ENCODE measurements around the gene SPAAR. TPM values are rescaled to one million over a fixed set of nuclear protein-coding genes. Genes with fewer than 3 reads are reported as not detected.

Gene SPAAR
- total RNA-seq, 1 donor from 2014 or later, result not detected

GRCh38 chr9:35864695-35865255 lies 44.5 kb upstream of the SPAAR start:
- H3K27ac Mint-ChIP-seq, result no peak overlapping the region
- H3K4me3 Mint-ChIP-seq (ENCODE audit: low read depth), result no peak overlapping the region
- H3K27me3 Mint-ChIP-seq, result peaks cover 39% of the 10 kb centered on the region
- H3K4me1 Mint-ChIP-seq (ENCODE audit: low read depth), result peaks cover 3% of the 10 kb centered on the region
- H3K9me3 Mint-ChIP-seq (ENCODE audit: low read depth), result no peaks in the 10 kb centered on the region
- TF ChIP-seq CTCF (IDR thresholded peaks at IDR 0.05; ENCODE audit: unreplicated experiment), result no peak
- DNase-seq (ENCODE audit: low spot score, unreplicated experiment), result no peak
- H3K36me3 Mint-ChIP-seq (ENCODE audit: insufficient read depth), result no peaks in the 10 kb centered on the region

GRCh38 chr9:35867538-35867937 lies 41.8 kb upstream of the SPAAR start:
- H3K4me1 Mint-ChIP-seq (ENCODE audit: low read depth), result peaks cover 3% of the 10 kb centered on the region
- H3K9me3 Mint-ChIP-seq (ENCODE audit: low read depth), result no peaks in the 10 kb centered on the region
- no peak for TF ChIP-seq CTCF (IDR thresholded peaks at IDR 0.05; ENCODE audit: unreplicated experiment)
- peaks cover 15% of the 10 kb centered on the region for H3K27me3 Mint-ChIP-seq
- H3K4me3 Mint-ChIP-seq (ENCODE audit: low read depth), result no peak overlapping the region
- H3K27ac Mint-ChIP-seq, result no peak overlapping the region
- H3K36me3 Mint-ChIP-seq (ENCODE audit: insufficient read depth), result no peaks in the 10 kb centered on the region
- DNase-seq (ENCODE audit: low spot score, unreplicated experiment), result no peak

- Mint-ChIP-seq H3K4me3 (ENCODE audit: low read depth) (no peak overlapping the region), H3K36me3 (ENCODE audit: insufficient read depth) (no peaks in the 10 kb centered on the region), H3K9me3 (ENCODE audit: low read depth) (no peaks in the 10 kb centered on the region), H3K27ac (no peak overlapping the region), H3K4me1 (ENCODE audit: low read depth) (no peaks in the 10 kb centered on the region), H3K27me3 (peaks cover 11% of the 10 kb centered on the region)
- no peak for TF ChIP-seq CTCF (IDR thresholded peaks at IDR 0.05; ENCODE audit: unreplicated experiment)
- no peak for DNase-seq (ENCODE audit: low spot score, unreplicated experiment)
Observed at GRCh38 chr9:35868933-35869332, 40.4 kb upstream of the SPAAR start.

GRCh38 chr9:35869621-35870216 lies 39.6 kb upstream of the SPAAR start:
- no peaks in the 10 kb centered on the region for H3K9me3 Mint-ChIP-seq (ENCODE audit: low read depth)
- H3K36me3 Mint-ChIP-seq (ENCODE audit: insufficient read depth), result no peaks in the 10 kb centered on the region
- H3K27me3 Mint-ChIP-seq, result peaks cover 6% of the 10 kb centered on the region
- no peaks in the 10 kb centered on the region for H3K4me1 Mint-ChIP-seq (ENCODE audit: low read depth)
- H3K4me3 Mint-ChIP-seq (ENCODE audit: low read depth), result no peak overlapping the region
- DNase-seq (ENCODE audit: low spot score, unreplicated experiment), result no peak
- TF ChIP-seq CTCF (IDR thresholded peaks at IDR 0.05; ENCODE audit: unreplicated experiment), result no peak
- H3K27ac Mint-ChIP-seq, result no peak overlapping the region

GRCh38 chr9:35870351-35870923 lies 38.9 kb upstream of the SPAAR start, which contains the start of gene OR13J1:
Gene OR13J1, minus strand, starts transcription at chr9:35870401. Its CDS starts 0 bp downstream, at chr9:35870401.
- H3K27me3 Mint-ChIP-seq, result peaks cover 5% of the 10 kb centered on the region
- no peak within 1 kb of the TSS for H3K4me3 Mint-ChIP-seq (ENCODE audit: low read depth)
- peaks cover 1% of the 10 kb centered on the region for H3K9me3 Mint-ChIP-seq (ENCODE audit: low read depth)
- no peak for DNase-seq (ENCODE audit: low spot score, unreplicated experiment)
- no peaks in the 10 kb centered on the region for H3K4me1 Mint-ChIP-seq (ENCODE audit: low read depth)
- no peak for TF ChIP-seq CTCF (IDR thresholded peaks at IDR 0.05; ENCODE audit: unreplicated experiment)
- no peak within 1 kb of the TSS for H3K27ac Mint-ChIP-seq
- H3K36me3 Mint-ChIP-seq (ENCODE audit: insufficient read depth), result no peaks in the 10 kb centered on the region

Data from progenitor cell of endocrine pancreas (in vitro differentiated cells).